ENCODE data around the gene CLIC3. TPM values are rescaled to one million over a fixed set of nuclear protein-coding genes. Genes with fewer than 3 reads are reported as not detected.

The CLIC3 gene
- total RNA-seq, 2 donors from 2014 or later = 3.6 to 15.4 TPM

- Histone ChIP-seq H3K27me3 (no peaks in the 10 kb centered on the region), H3K27ac (no peak overlapping the region), H3K9me3 (no peaks in the 10 kb centered on the region), H3K36me3 (no peaks in the 10 kb centered on the region), H3K4me1 (no peaks in the 10 kb centered on the region), H3K9ac (ENCODE audit: low read depth in 2 of 2, low read length in 2 of 2) (no peak overlapping the region), H3K4me3 (no peak overlapping the region)
- no peak for DNase-seq
- no peak for TF ChIP-seq CTCF (IDR thresholded peaks at IDR 0.05)
- intact Hi-C loops (cut with DNase I) = no loop called here
Measured at GRCh38 chr9:136963341-136963740, 33.0 kb downstream of the CLIC3 start.

- Histone ChIP-seq H3K27me3 (no peaks in the 10 kb centered on the region), H3K9me3 (no peaks in the 10 kb centered on the region), H3K4me1 (no peaks in the 10 kb centered on the region), H3K27ac (no peak overlapping the region), H3K4me3 (no peak overlapping the region), H3K36me3 (no peaks in the 10 kb centered on the region), H3K9ac (ENCODE audit: low read depth in 2 of 2, low read length in 2 of 2) (no peak overlapping the region)
- DNase-seq = no peak
- no peak for TF ChIP-seq CTCF (IDR thresholded peaks at IDR 0.05)
- intact Hi-C loops (cut with DNase I) = no loop called here
Measured at GRCh38 chr9:136962701-136963248, 33.6 kb downstream of the CLIC3 start.

- Histone ChIP-seq H3K9me3 (no peaks in the 10 kb centered on the region), H3K36me3 (no peaks in the 10 kb centered on the region), H3K4me1 (no peaks in the 10 kb centered on the region), H3K4me3 (no peak overlapping the region), H3K27ac (no peak overlapping the region), H3K9ac (ENCODE audit: low read depth in 2 of 2, low read length in 2 of 2) (no peak overlapping the region), H3K27me3 (no peaks in the 10 kb centered on the region)
- intact Hi-C loops (cut with DNase I) = no loop called here
- no peak for TF ChIP-seq CTCF (IDR thresholded peaks at IDR 0.05)
- no peak for DNase-seq
Measured at GRCh38 chr9:136962163-136962562, 34.2 kb downstream of the CLIC3 start.

GRCh38 chr9:136961279-136962065 lies 34.9 kb downstream of the CLIC3 start:
- Histone ChIP-seq H3K27me3 (no peaks in the 10 kb centered on the region), H3K4me3 (no peak overlapping the region), H3K27ac (no peak overlapping the region), H3K9ac (ENCODE audit: low read depth in 2 of 2, low read length in 2 of 2) (no peak overlapping the region), H3K4me1 (no peaks in the 10 kb centered on the region), H3K36me3 (no peaks in the 10 kb centered on the region), H3K9me3 (no peaks in the 10 kb centered on the region)
- TF ChIP-seq CTCF (IDR thresholded peaks at IDR 0.05) = no peak
- intact Hi-C loops (cut with DNase I) = no loop called here
- no peak for DNase-seq

GRCh38 chr9:136960938-136961275 lies 35.5 kb downstream of the CLIC3 start:
- Histone ChIP-seq H3K36me3 (no peaks in the 10 kb centered on the region), H3K9me3 (no peaks in the 10 kb centered on the region), H3K9ac (ENCODE audit: low read depth in 2 of 2, low read length in 2 of 2) (no peak overlapping the region), H3K27me3 (no peaks in the 10 kb centered on the region), H3K4me3 (no peak overlapping the region), H3K4me1 (no peaks in the 10 kb centered on the region), H3K27ac (no peak overlapping the region)
- DNase-seq = no peak
- TF ChIP-seq CTCF (IDR thresholded peaks at IDR 0.05) = no peak
- intact Hi-C loops (cut with DNase I) = no loop called here
